ENCODE data around the gene CUTA.
"Not testable (repeated sequence)": the region's sequence is repeated elsewhere in the genome, so short reads cannot be mapped to it uniquely, and the experiment has no call there.

Gene CUTA

DNA sequence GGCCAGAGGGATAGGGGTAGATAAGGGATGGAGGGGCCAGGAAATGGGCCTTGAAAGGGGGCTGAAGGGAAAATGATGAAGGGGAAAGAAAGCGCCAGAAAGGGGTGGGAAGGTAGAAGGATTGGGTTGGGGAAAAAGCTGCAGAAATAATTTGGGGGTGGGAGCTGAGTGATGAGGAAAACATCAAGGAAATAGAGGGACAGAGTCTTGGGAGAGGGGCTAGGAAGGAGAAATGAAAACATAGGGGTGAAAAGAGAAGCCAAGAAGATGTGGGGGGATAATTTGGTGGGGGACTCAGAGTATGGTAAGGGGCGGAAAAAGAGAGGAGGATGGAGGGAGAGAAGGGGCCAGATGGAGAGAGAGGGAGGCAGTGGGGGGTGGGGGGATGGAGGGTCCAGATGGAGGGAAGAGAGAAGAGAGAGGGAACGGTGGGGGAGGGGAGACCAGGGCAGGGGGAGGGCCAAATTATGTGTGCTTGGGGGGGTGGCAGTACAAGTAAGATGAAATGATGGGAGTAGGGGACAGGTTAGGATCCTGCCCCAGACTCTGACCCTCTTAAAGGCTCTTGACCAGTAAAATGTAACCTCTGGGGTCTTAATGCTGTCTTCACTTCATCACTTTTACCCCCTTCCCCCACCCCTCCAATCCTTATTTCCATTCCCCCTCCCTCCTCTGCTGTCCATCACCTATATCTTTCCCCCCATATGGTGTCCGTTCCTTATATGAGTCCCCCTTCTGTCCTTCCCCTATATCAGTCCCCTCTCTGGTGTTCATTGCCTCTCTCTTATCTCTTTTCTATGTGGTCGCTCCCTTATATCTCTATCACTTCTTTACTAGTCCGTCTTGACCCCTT lies 2.8 kb upstream of the CUTA start:
- peak; percentile 8 to 9 for DNase-seq

GRCh38 chr6:33419580-33420490 lies 1.9 kb upstream of the CUTA start, which contains the start of gene SYNGAP1:
SYNGAP1 (plus strand) TSS chr6:33420065; CDS start chr6:33420265, 200 bp downstream.
- no peak for DNase-seq

DNA sequence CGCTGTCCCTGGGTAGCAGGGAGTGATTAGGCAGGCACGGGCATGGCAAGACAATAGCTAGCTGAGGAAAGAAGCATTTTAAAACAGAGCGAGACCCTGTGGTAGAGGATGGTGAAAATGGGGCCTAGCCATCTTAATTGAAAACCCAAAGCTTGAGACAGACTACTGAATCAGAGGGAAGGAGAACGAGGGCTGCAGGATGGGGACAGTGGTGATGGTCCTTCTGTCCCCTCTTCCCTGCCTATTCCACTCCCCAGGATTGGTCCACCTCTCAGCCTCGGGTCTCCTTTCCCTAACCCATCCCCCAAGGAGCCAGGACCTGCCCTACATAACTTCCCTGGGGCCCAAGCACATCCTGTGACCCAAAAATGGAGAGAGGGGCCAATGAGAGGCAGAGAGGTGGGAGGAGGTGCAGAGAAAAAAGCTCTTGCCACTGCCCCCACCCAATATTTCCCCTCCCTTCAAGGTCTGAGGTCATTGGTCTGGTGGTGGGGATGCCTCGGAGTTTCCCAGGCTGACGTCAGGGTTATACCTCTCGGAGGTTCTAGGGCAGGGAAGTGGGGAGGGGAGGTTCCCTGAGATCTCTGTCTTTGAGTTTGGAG lies 884 bp upstream of the CUTA start:
- DNase-seq = no peak

GRCh38 chr6:33417128-33417902 lies 592 bp downstream of the CUTA start:
- no peak for DNase-seq

DNA sequence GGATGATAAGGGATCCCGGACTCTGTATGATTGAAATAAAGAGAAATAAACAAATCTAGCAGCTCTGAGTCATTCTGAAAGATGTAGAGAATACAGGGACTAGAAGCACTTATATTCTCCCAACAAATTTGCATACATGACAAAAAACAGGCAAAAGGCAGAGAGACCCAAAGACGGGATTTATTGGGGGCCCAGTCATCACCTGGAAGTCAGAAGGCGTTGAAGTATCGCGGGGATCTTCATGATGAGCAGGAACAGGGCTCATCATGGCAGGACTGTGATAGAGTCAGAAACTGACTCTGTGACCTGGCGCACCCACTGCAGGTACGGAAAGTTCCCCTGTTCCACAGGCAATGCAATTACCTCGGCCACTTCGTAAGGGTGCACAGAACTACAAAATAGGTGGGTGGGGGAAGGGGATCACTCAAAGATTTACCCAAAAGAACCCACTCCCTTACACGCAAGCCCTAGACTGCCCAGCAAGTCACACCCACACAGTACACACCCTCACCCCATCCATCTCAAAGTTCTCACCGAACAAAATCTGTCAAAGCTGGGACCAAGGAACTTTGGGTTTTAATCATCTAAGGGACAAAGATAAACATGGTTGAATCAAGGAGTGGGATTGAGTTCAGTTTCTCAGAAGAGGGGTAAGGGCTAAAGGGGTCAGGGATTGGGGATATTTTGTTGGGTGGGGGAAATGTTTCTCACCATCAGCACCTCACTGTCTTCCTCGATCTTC lies 1.4 kb downstream of the CUTA start:
- DNase-seq = no peak

DNA sequence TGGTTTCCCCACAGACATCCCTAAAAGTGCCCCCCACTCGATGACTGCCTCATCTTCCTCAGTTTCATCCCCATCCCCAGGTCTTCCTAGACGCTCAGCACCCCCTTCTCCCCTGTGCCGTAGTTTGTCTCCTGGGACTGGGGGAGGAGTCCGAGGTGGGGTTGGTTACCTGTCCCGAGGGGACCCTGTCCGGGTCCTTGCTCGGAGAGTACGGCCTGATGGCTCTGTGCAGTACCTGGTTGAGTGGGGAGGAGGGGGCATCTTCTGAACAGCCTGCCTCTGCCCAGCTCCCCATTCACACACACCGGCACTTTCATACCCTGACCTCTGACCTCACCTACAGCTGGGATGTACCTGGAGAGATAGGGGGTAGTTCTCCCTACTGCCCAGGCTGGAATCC lies 2.1 kb downstream of the CUTA start:
- no peak for DNase-seq

- peak; percentile 30 to 42 for DNase-seq
Observed at GRCh38 chr6:33414592-33415271, 3.2 kb downstream of the CUTA start.

DNA sequence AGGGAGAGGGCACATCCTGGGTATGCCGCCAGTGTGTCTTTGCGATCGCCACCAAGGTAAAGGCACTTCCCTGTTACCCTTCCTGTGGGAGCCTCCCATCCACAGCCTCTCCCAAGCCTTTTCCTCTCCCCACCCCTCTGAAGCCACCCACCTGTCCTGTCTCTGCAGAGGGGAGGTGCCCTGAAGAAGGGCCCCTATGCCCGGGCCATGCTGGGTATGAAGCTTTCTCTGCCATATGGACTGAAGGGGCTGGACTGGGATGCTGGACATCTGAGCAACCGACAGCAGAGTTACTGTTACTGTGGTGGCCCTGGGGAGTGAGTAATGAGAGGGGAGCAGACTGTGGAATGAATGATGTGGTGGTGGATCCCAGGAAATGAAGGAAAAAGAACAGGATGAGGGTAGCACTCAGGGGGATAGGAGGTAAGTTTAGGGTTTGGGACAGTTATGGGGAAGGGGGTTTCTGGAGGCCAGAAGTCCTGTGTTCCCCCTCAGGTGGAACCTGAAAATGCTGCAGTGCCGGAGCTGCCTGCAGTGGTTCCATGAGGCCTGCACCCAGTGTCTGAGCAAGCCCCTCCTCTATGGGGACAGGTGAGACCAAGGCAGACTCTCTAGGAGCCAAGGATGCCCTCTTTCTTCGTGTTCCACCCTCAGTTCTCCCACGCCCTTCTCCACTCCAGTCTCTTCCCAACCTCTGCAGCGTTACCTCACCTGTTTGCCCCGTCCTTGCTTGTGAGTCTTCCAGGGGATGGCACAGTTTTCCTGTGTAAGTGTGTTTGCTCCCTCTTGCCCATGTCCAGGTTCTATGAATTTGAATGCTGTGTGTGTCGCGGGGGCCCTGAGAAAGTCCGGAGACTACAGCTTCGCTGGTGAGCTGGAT lies 4.4 kb downstream of the CUTA start:
- DNase-seq = no peak

- DNase-seq = no peak
Observed at GRCh38 chr6:33412140-33413009, 5.5 kb downstream of the CUTA start.

DNA sequence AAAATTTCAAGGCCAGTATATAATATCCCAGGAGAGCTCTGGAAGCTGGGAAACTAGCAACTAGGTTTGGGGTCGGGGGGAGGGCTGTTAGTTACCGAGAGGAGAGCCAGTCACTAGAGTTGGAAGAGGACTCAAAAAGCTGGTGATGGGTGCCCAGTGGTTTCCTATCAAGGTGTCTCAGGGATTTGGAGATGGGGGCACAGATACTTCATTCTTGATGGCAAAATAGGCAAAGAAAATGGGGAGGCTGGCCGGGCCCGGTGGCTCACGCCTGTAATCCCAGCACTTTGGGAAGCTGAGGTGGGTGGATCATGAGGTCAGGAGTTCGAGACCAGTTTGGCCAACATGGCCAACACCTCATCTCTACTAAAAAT lies 6.3 kb downstream of the CUTA start:
- DNase-seq = peak in 1 of 2 experiments; percentile 11

GRCh38 chr6:33410711-33411631 lies 6.9 kb downstream of the CUTA start, which contains the start of gene PHF1:
PHF1 (plus strand) TSS chr6:33411014; CDS start chr6:33412264, 1,250 bp downstream.
- peak; percentile 74 to 78 for DNase-seq

DNA sequence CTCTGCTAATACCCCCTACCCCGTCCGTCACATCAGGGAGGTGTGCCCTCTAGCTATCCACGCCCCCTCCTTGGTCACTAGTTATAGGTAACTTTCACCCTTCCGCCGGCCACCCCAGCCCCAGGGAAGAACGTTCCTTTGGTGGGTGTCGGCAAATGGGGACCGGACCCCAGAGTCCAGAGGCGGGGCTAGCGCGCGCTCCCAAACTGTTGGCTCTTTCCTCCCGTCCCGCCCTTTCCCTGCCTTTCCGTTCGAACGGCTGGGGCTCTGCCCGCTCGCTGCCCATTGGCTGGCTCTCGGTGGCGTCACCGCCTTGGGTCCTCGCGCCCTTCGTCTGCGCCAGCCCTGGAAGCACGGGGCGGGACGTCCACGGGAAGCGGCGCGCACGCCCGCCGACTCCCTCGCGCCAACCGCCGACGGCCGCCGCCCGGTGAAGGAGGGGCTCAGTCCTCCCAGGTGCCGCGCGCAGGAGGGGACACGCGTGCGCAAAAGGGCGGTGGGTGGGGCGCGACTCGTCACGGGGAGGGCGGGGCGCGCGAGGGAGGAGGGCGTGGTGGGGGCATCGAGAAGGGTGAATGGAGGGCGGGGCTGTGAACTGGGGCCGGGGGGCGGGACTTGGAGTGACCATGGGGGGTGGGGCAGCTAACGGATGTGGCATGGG lies 7.7 kb downstream of the CUTA start:
- DNase-seq = peak; percentile 93 to 95

DNA sequence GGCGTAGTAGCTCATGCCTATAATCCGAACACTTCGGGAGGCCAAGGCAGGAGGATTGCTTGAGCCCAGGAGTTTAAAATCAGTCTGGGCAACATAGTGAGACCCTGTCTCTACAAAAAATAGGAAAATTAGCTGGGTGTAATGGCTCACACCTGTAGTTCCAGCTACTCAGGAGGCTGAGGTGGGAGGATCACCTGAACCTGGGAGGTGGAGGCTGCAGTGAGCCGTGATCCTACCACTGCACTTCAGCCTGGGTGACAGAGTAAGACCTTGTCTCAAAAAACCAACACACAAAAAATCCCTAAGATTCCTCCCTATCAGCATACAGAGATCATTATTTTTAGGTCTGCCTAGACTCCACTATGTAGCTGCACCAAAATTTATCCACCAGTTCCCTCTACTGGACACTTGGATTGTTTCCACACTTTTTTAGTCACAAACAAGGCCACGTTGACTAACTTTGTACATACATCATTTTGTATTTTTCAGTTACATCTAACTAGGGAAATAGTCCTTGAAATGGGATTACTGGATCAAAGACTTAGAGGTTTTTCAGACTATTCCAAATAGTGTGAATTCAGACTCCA lies 10.7 kb downstream of the CUTA start:
- peak; percentile 51 to 55 for DNase-seq

DNA sequence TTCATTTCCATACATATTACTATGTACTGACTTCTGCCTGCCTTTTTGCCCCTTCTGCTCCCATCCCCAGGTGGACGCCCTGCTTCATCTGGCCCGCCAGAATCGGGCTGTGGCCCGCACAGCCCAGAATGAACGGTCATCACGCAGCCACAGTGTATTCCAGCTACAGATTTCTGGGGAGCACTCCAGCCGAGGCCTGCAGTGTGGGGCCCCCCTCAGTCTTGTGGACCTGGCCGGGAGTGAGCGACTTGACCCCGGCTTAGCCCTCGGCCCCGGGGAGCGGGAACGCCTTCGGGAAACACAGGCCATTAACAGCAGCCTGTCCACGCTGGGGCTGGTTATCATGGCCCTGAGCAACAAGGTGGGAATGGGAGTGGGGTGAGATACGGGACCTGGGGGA lies 11.8 kb downstream of the CUTA start:
- DNase-seq = no peak

GRCh38 chr6:33405386-33405940 lies 12.4 kb downstream of the CUTA start:
- DNase-seq = no peak

DNA sequence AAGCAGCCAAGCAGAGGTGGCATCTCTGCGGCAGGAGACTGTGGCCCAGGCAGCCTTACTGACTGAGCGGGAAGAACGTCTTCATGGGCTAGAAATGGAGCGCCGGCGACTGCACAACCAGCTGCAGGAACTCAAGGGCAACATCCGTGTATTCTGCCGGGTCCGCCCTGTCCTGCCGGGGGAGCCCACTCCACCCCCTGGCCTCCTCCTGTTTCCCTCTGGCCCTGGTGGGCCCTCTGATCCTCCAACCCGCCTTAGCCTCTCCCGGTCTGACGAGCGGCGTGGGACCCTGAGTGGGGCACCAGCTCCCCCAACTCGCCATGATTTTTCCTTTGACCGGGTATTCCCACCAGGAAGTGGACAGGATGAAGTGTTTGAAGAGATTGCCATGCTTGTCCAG lies 13.0 kb downstream of the CUTA start:
- no peak for DNase-seq

GRCh38 chr6:33399881-33400280 lies 18.0 kb downstream of the CUTA start:
- not testable (repeated sequence) for DNase-seq

Measured in Kasumi-1 (cell line).